Globus pallidus (tissue), 1 donor: ENCODE measurements around the gene ZNF333.
"Not testable (repeated sequence)": the region's sequence is repeated elsewhere in the genome, so short reads cannot be mapped to it uniquely, and the experiment has no call there.

Source experiments
- DNase-seq: peaks from one replicate; pipeline ENCODE4 v3.0.0-alpha.2; 2015; ENCODE audit warnings: low spot score

ZNF333 gene

GRCh38 chr19:14768001-14768400 is 78.2 kb downstream of the ZNF333 start:
- DNase-seq, result no peak

- DNase-seq, result no peak
Measured at GRCh38 chr19:14769201-14769600, 79.4 kb downstream of the ZNF333 start.

GRCh38 chr19:14770136-14770535 is 80.3 kb downstream of the ZNF333 start:
- no peak for DNase-seq

- no peak for DNase-seq
Measured at GRCh38 chr19:14770944-14771839, 81.3 kb downstream of the ZNF333 start.

GRCh38 chr19:14772467-14772866 is 82.6 kb downstream of the ZNF333 start:
- DNase-seq, result no peak

- no peak for DNase-seq
Measured at GRCh38 chr19:14772995-14773394, 83.1 kb downstream of the ZNF333 start.

- DNase-seq, result not testable (repeated sequence)
Measured at GRCh38 chr19:14773722-14774121, 83.9 kb downstream of the ZNF333 start.

GRCh38 chr19:14774373-14774772 is 84.5 kb downstream of the ZNF333 start:
- DNase-seq, result no peak

GRCh38 chr19:14775326-14775725 is 85.5 kb downstream of the ZNF333 start:
- DNase-seq, result not testable (repeated sequence)

- DNase-seq, result peak; percentile 9
Measured at GRCh38 chr19:14775869-14776586, 86.2 kb downstream of the ZNF333 start.

GRCh38 chr19:14777645-14778044 is 87.8 kb downstream of the ZNF333 start:
- not testable (repeated sequence) for DNase-seq

- DNase-seq, result not testable (repeated sequence)
Measured at GRCh38 chr19:14778110-14778845, 88.4 kb downstream of the ZNF333 start, which contains the start of gene ADGRE2. TSS of gene ADGRE2 (minus strand) at chr19:14778560. CDS start at chr19:14776756, 1,804 bp downstream.

- no peak for DNase-seq
Measured at GRCh38 chr19:14779151-14779550, 89.3 kb downstream of the ZNF333 start.

GRCh38 chr19:14780622-14781225 is 90.9 kb downstream of the ZNF333 start:
- DNase-seq, result not testable (repeated sequence)

GRCh38 chr19:14781713-14782536 is 92.1 kb downstream of the ZNF333 start:
- DNase-seq, result not testable (repeated sequence)

- DNase-seq, result no peak
Measured at GRCh38 chr19:14782626-14783409, 93.0 kb downstream of the ZNF333 start.
